Measurements from ENCODE around the gene RANBP1.

Gene RANBP1

DNA sequence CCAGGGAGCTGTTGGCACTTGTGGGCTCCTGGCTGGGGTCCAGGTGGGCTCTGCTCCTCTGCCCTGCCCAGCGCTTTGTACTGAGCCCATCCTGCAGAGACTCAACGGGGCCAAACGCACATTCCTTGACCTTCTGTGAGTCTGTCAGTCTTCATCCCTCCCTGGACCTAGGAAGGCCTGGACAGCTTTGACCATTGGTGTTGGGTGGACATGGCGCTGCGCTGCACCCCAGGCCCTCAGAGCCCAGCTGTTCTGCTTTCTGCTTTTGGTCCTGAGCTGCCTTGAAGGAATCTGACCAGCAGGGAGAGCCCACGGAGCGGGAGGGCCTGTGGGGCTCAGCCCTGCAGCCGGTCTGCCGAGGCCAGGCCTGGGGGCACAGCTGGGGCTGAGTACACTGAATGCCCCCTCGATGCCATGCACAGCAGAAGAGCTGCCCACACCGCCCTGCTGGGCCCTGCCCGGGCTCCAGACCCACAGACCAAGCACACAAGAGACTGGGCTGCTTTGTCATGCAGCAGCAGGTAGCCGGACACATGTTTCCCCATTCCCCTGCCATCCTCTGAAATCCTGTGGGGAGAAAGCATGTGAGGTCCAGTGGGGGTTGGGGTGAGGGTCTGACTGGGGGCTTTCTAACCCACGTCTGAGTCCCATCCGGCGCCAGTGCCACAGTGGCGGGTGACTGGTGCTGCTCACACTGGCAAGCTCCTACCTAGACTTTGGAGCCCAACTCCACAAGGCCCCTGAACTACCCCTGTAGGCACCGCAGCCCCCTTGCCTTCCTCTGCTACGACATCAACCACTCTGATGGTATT, 59.1 kb downstream of the RANBP1 start:
- no peak for DNase-seq (ENCODE audit: low read depth in 1 of 2, low spot score in 1 of 2)
- H3K27me3 ChIP-seq (ENCODE audit: insufficient read depth, poor library complexity, severe bottlenecking) = no peaks in the 10 kb centered on the region
- H3K27ac ChIP-seq (replicated peaks) = no peak overlapping the region
- no peak for TF ChIP-seq POLR2AphosphoS5 (IDR thresholded peaks at IDR 0.05; ENCODE audit: low read depth)
- no peak overlapping the region for H3K4me3 ChIP-seq (replicated peaks; ENCODE audit: insufficient read depth, low read length)

DNA sequence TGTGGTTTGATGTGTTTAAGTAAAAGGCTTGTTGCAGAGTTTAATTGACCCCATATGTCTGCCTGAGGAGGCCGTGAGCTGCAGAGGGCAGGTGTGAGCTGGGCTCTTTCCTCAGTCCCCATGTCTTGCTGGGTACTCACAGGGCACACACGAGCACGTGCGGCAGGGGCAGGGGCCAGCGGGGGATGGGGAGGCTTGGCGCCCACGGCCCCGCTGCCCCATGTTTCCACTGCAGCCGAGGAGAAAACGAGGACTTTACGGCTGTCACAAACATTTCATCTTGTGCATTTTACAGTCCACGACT, 59.6 kb downstream of the RANBP1 start:
- H3K27me3 ChIP-seq (ENCODE audit: insufficient read depth, poor library complexity, severe bottlenecking) = no peaks in the 10 kb centered on the region
- TF ChIP-seq, protein P1, sequence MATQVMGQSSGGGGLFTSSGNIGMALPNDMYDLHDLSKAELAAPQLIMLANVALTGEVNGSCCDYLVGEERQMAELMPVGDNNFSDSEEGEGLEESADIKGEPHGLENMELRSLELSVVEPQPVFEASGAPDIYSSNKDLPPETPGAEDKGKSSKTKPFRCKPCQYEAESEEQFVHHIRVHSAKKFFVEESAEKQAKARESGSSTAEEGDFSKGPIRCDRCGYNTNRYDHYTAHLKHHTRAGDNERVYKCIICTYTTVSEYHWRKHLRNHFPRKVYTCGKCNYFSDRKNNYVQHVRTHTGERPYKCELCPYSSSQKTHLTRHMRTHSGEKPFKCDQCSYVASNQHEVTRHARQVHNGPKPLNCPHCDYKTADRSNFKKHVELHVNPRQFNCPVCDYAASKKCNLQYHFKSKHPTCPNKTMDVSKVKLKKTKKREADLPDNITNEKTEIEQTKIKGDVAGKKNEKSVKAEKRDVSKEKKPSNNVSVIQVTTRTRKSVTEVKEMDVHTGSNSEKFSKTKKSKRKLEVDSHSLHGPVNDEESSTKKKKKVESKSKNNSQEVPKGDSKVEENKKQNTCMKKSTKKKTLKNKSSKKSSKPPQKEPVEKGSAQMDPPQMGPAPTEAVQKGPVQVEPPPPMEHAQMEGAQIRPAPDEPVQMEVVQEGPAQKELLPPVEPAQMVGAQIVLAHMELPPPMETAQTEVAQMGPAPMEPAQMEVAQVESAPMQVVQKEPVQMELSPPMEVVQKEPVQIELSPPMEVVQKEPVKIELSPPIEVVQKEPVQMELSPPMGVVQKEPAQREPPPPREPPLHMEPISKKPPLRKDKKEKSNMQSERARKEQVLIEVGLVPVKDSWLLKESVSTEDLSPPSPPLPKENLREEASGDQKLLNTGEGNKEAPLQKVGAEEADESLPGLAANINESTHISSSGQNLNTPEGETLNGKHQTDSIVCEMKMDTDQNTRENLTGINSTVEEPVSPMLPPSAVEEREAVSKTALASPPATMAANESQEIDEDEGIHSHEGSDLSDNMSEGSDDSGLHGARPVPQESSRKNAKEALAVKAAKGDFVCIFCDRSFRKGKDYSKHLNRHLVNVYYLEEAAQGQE (IDR thresholded peaks at IDR 0.05; ENCODE audit: insufficient replicate concordance, low read depth) = no peak
- TF ChIP-seq SPI1 (IDR thresholded peaks at IDR 0.05; ENCODE audit: borderline replicate concordance, low read depth) (no peak), POLR2AphosphoS5 (IDR thresholded peaks at IDR 0.05; ENCODE audit: low read depth) (no peak), GABPA (IDR thresholded peaks at IDR 0.05; ENCODE audit: low read depth) (no peak)
- TF ChIP-seq, protein P2, sequence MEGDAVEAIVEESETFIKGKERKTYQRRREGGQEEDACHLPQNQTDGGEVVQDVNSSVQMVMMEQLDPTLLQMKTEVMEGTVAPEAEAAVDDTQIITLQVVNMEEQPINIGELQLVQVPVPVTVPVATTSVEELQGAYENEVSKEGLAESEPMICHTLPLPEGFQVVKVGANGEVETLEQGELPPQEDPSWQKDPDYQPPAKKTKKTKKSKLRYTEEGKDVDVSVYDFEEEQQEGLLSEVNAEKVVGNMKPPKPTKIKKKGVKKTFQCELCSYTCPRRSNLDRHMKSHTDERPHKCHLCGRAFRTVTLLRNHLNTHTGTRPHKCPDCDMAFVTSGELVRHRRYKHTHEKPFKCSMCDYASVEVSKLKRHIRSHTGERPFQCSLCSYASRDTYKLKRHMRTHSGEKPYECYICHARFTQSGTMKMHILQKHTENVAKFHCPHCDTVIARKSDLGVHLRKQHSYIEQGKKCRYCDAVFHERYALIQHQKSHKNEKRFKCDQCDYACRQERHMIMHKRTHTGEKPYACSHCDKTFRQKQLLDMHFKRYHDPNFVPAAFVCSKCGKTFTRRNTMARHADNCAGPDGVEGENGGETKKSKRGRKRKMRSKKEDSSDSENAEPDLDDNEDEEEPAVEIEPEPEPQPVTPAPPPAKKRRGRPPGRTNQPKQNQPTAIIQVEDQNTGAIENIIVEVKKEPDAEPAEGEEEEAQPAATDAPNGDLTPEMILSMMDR (IDR thresholded peaks at IDR 0.05; ENCODE audit: insufficient read depth, low read length) = no peak
- no peak overlapping the region for H3K27ac ChIP-seq (replicated peaks)
- no peak overlapping the region for H3K4me3 ChIP-seq (replicated peaks; ENCODE audit: insufficient read depth, low read length)
- DNase-seq (ENCODE audit: low read depth in 1 of 2, low spot score in 1 of 2) = no peak

DNA sequence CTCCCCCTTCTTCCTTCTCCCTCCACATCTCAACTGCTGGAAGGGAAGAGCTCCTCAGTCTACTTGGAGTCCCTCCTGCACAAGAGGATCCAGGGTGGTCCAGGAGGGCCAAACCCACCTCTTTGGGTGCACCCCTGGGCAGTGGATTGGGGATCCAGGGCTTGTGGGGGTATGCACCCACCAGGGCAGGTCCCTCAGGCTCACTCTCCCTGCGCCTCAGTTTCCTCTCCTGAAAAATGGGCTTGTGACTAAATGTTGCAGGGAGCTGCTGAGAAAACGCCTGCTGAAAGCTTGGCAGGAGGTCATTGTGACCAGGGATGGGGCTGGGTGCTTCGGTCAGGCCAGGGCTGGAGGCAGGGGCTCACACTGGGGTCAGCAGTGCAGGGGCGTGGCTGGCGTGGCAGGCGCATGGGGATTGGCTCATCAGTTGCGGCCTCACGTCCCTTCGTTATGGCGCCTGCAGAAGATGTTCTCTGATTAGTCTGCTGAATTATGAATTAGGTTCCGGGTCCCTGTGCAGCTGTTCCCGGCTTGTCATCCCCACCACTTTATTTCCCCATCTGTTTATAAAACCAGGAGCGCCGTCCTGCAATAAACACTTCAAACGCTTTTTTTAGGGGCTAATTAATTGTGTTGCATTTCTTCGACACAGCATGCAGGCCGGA, 60.6 kb downstream of the RANBP1 start:
- H3K27ac ChIP-seq (replicated peaks) = no peak overlapping the region
- H3K4me3 ChIP-seq (replicated peaks; ENCODE audit: insufficient read depth, low read length) = no peak overlapping the region
- DNase-seq (ENCODE audit: low read depth in 1 of 2, low spot score in 1 of 2) = no peak
- TF ChIP-seq SPI1 (IDR thresholded peaks at IDR 0.05; ENCODE audit: borderline replicate concordance, low read depth) (no peak), GABPA (IDR thresholded peaks at IDR 0.05; ENCODE audit: low read depth) (no peak)
- TF ChIP-seq, protein P1 (IDR thresholded peaks at IDR 0.05; ENCODE audit: insufficient replicate concordance, low read depth) = no peak
- no peaks in the 10 kb centered on the region for H3K27me3 ChIP-seq (ENCODE audit: insufficient read depth, poor library complexity, severe bottlenecking)

Small RNA genes within 50 kb of the gene (microRNA-seq; reads per million reads assigned to microRNA genes)
- gene MIR6816 = 4.2 reads per million, percentile 12 among the genes with 10 or more reads in this experiment
